ENCODE data around the gene CHST11. TPM values are rescaled to one million over a fixed set of nuclear protein-coding genes. Genes with fewer than 3 reads are reported as not detected.
A peak's percentile ranks its signal among the peaks of the same experiment; 100 is the strongest.

Gene CHST11
- total RNA-seq, 1 donor from 2014 or later: 20.6 TPM

DNA sequence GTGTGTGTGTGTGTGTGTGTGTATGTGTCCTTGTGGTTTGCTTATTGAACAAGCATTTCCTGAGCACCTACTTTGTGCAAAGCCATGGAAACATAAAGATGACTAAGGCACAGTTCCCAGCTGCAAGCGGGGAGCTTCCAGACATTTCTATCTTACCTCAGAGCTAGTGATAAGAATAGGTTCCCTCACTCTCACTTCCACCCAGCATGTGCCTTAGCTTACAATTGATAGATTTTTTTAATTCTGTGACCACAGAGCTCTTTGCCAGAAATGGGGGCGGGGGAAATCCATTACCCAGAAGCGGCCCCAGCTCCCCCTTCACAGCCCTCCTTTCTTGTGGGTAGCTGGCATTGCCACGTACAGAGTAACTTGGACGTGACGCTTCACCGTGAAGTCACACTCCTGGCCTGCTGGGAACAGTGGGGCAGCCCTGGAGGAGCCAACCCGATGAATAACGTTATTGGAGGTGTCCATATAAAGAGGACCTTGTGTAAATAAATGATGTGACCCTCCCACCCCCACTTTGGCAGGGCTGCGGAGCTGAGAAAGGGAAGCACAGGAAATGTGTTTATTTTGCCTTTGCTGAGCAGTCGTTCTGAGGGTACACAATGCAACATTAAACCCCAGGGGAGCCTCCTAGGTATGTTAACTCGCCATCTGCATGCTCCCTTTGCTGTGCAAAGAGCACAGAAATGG, 238.9 kb downstream of the CHST11 start:
- DNase-seq (ENCODE audit: low read depth): peak; percentile 37

DNA sequence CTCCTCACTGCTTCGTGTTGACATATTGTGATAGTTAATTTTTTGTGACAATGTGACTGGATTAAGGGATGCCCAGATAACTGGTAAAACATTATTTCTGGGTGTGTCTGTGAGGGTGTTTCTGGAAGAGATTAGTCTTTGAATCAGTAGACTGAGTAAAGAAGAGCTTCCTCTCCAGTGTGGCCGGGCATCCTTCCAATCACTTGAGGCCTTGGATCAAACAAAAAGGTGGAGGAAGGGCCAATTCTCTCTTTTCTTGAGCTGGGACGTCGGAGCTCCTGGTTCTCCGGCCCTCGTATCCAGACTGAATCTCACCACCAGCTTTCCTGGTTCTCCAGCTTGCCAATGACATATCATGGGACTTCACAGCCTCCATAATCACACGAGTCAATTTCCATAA, 240.4 kb downstream of the CHST11 start:
- DNase-seq (ENCODE audit: low read depth): no peak

DNA sequence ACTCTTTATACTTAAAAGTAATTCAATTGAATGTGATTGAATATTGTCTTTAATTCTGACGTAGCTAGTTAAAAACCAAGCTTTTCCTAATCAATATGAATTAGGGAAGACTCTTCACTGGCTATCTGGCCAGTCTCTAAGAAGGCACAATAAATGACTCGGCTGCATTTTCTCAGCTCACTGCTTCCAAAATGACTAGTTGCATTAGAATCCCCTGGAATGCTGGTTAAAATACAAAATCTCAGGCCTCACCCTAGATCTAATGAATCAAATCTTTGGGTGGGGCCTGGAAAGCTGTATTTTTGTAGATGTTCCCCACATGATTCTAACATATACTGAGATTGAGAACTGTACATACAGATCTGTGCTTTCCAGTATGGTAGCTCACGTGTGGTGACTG, 242.1 kb downstream of the CHST11 start:
- peak; percentile 47 for DNase-seq (ENCODE audit: low read depth)

DNA sequence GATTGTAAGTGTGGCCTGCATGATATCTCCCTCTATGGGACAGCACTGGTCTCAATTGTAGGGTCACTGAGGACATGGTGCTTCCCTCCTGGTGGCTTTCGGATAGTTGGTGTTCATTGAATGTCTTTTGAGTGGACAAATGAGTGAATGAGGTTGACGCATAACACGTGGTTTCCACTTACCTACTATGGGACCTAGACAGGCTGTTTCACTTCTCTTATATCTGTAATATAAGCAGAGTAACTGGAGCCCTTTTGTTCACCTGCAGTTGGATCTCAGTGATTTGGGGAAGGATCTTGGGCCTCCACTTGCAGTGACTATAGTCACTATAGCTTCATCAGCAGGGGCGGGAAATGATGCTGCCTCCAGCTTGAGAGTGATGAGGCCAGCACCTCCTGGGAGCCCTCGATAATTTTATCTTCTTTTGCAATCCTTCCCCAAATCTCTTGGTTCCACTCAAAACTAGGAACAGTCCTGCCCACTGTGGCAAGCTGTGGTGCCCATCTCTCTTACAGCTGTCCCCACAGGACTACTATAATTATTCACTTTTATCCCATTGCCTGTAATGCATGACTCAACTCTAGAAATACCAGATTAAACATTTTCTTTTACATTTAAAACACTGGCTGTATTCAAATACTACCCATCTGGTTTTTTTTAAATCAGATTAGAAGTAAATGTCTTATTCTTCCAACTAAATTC, 242.9 kb downstream of the CHST11 start:
- DNase-seq (ENCODE audit: low read depth): no peak

DNA sequence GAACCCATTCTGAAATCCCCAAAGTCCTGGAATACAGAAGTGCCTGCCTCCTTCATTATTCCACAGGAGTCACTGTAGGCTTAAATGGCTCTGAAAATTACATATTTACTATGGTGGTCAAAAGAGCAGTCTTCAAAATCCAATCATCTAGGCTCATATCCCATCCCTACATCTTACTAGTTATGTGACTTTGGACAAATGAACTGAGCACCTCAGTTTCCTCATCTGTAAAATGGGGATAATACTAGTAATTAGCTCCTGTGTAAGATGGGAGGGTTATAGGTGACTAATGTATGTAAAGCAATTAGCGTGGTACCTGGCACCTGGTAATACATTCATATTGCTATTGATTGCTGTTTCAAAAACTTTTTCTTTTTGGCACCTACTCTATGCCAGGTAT, 243.6 kb downstream of the CHST11 start:
- no peak for DNase-seq (ENCODE audit: low read depth)

DNA sequence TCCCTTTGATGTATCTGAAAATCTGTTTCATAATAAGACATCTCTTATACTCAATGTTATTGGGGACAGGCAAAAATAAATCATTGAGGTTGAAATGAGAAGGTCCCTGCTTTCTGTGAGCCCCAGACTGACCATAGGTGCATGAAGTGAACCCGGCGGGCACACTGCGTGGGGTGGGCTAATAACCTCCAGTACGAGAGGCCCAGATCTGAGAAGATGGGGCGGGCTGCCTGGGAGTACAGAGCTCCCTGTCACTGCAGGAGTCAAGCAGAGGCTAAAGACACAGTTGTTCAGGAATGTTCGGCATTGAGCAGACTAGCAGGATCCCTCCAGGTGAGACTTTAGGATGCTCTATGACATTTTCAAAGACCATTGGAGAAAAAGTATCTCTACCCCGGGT, 244.6 kb downstream of the CHST11 start:
- no peak for DNase-seq (ENCODE audit: low read depth)

DNA sequence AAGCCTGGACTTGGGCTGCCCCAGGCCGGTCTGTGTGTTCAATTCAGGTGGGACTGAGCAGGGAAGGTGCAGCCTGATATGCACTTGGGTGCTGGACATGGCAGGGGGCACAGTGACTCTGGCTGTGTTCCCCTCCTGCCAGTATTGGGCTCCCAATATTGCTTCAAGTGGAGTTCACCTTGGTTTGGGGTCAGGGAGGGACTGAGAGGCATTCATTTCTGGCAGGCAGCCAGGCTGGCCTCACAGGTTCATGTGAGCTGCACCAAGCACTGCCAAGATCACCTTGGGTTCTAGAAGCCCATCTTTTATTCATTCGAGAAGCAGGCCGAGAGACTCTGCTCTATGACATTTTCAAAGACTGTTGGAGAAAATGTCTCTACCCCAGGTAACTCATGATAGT, 245.0 kb downstream of the CHST11 start:
- no peak for DNase-seq (ENCODE audit: low read depth)

DNA sequence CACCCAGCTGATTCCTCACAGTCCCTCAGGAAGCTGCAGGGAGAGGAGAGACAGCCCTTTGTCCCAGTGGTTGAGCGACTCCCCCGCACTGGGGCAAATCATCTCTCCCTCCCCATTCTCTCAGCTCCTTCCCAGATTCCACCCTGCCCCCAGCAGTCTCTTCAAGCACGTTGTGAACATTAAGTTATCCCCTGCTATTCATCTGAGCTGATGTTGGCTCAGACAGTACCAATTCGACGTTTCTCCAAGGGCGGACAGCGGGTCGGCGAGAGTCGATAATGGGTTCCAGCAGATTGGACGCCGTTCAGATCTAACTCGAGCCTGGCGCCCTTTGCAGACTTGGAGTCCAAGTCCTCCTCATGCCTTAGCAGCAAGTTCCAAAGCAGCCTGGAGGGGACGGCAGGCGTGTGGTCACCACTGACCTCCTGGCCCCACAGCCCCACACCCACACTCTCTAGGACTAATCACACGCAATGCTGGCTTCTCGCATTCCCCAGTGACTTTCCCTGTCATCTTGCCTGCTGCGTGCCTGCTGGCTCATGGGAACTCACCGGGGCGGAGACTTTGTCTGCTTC, 245.9 kb downstream of the CHST11 start:
- no peak for DNase-seq (ENCODE audit: low read depth)

DNA sequence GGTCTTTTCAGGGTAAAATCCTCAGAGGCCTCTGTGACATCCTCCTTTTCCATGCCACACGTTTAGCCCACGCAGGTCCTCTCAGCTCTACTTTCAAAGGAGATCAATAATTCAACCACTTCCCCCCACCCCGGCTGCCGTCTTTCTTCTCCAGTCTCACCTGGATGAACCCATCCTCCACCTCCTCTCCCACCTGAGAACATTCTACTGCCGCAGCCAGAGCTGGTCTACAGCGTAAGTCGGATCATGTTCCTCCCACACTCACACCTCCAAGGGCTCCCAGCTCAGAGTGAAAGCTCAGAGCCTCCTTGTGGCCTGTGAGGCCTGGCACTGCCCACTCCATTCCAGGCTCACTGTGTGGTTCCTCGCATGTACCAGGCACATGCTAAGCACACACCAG, 246.6 kb downstream of the CHST11 start:
- no peak for DNase-seq (ENCODE audit: low read depth)

DNA sequence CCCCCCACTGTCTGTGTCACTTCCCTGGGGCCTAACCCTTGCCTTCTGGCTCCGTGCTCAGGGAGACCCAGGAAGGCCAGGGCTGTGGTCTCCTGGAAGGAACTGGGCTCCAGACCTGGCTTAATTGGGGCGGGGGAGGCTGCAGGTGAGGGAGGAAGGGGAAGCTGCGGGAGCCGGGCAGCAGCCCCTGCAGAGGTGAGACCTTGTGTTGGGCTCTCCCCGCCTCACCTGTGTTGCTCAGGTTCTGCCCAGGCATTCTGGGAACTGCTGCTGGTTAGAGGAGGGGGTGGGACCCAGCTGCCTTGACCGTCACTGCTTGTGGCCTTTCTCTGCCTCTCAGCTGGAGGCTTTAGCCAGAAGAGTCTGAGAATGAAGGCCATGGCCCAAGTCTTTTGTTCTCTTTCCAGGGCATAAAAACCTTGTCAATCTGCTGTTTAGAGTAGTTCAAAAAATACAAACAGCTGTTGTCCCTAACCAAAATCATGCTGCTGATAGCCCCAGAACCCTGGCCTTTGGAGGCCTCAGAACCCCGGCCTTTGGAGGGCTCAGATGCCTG, 247.6 kb downstream of the CHST11 start:
- no peak for DNase-seq (ENCODE audit: low read depth)

DNA sequence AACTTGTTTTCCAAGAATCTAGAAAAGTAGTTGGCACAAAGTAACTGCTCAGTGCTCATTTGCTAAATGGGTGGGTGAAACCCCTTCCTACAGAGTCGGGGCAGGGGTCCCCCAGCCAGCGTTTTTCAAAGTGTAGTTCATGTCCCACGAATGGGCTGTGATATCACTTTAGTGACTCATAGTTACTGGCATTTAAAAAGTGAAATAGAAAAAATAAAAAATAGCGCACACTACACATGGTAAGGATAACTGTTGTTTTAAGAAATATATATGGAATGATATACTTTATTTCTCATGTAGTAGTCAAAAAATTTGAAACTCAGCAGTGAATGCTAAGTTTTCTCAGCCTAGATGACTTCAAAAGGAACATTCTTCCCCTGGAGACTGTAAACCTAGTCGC, 250.4 kb downstream of the CHST11 start:
- no peak for DNase-seq (ENCODE audit: low read depth)

DNA sequence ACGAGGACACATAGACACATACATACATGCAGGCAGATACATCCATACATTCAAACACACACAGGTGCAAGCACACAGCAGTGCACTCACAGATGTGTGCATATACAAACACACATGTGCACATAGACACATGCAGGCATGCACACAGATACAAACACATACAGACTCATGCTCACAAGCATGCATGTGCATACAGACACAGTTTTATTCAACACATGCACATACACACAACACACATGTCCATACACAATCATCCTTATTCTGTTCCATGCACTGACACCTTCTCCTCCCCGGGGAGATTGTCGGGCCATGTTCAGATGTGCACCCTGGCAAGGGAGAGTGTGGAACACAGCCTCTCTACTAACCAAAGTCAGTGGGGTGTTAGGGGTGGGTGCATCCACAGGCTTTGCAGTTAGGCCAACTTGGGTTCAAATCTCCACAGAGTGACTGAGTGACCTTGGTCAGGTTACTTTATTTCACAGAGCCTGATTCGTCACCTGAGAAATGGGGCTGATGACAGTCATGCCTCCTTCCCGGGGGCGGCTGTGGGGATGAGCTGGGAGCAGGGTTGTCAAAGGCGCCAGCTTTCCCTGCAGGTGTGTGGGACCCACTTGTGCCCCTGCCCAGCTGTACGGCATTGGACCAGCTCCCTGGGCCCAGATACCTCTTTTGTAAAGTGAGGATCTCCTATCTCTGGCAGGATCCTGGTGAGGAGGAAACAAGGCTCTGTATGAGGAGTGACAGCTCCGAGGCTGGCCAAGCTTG, 251.2 kb downstream of the CHST11 start:
- DNase-seq (ENCODE audit: low read depth): no peak

DNA sequence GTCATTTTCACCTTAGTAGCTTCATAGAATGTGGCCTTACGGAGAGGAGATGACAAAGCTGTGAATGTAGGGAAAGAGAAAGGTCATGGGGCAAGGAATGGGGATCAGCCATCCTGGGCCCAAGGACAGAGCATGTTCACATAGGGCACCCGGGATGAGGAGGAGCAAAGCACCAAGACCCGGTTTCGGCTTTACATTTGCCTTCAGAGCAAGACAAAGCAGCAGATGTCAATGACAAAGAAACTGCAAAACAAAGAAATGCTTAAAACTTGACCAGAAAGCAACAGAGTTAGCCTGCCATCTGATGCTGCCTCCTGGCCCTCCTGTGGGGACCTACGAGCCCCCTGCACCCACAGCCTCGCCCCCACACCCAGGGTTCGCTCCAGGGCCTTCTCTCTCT, 252.1 kb downstream of the CHST11 start:
- no peak for DNase-seq (ENCODE audit: low read depth)

DNA sequence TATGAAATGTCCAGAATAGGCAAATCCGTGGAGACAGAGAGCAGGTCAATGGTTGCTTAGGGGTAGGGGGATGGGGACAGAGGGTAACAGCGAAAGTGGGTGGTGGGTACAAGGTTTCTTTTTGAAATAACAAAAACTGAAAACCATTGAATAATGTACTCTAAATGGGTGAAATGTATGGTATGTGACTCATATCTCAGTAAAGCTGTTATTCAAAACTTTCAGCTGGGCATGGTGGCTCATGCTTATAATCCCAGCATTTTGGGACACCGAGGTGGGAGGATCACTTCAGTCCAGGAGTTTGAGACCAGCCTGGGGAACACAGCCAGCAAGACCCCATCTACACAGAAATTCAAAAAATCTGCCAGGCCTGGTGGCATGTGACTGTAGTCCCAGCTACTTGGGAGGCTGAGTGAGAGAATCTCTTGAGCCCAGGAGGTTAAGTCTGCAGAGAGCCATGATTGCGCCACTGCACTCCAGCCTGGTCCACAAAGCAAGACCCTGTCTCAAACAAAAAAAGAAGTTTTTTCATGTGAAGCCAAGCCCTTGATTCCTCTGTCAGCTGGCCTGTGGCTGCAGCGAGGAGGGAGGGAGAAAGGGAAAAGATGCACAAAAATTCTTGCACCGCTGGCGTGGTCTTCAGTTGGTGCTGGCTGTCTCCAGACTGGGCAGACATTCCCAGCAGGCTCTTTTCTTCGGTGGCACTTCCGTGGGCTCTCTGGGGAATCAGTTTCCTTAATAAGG, 253.1 kb downstream of the CHST11 start:
- no peak for DNase-seq (ENCODE audit: low read depth)

DNA sequence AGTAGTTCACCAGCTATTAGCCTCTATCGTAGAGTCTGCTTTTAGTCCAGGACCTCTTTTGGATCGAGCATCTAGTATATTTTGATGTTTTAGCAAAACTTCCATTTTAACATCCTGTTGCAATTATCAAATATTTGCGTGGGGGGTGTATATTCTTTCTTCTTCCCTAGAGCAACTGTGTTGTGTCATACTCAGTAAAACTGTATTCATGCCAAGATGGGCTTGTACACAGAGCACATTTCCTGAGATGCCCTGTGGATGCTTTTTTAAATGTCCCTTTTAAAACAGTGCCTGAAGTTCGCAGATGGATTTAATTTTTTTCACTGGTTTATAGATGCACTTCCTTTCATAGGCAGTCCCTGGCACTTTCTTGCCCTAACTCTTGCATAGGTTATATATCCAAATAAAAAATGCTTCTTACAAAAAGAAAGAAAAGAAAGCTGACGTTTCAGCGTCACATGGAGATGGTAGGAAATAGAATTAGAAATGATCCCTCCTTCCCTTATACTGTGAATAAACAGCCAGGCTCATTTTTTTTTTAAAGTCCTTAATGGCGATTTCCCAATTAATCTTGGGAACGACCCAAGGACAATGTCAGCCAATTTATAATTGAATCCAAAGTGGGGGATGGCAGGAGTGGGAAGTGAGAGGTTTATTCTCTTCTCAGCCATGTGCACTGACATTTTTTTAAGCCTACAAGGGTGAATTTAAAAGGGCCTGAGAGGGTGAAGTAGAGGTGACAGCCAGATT, 254.4 kb downstream of the CHST11 start:
- no peak for DNase-seq (ENCODE audit: low read depth)

DNA sequence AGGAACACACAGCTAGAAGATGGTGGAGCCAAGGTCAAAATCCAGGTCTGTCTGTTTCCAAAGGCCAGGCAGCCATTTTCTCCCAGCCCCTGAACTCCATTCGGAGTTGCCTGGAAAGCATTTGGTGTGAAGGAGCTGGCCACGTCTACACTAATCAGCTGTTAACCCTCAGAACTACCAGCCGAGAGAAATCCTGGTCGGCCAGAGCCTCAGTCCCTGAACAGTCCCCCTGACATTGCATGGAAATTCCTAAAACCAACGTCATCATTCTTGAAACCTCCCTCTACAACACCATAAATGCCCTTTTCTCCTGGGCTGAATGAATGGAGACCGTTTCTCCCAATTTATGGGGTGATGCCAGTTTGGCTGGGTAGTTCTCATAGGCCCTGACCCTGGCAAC, 255.7 kb downstream of the CHST11 start:
- DNase-seq (ENCODE audit: low read depth): no peak

DNA sequence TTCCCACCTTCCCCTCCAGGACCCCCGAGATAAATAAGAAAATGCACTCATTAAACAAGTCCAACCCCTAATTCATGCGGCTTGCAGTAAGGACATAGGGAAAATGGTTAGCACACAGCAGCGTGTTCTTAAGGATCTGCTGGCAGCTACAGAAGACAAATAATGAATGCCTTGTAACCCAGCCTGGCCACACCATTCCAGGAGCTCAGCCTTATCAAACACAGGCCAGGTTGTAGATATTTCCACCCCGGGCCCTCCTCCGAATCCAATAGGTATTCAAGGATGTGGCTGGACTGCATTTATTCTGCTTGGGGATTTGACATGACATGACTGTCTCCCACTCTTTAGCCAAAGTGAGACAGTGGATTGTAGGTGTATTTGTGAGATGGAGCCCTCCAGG, 256.2 kb downstream of the CHST11 start:
- DNase-seq (ENCODE audit: low read depth): no peak

DNA sequence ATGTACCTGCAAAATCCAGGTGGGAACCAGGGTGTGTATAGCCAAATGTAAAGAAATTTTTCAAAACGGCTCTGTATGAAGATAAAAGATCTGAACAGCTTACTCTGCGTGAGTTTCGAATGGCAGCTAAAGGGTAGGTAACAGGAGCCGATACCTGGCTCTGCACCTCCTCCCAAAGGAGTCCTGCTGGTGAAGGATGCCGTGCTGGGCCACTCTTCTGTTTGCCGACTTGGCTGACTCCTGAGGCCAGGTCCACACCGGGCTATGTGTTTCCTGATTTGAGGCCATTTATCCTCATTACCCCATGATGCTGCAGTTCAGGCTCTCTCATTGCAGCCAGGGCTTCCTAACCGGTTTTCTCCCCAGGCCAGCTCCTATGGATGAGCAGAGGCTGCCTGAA, 256.7 kb downstream of the CHST11 start:
- DNase-seq (ENCODE audit: low read depth): no peak

DNA sequence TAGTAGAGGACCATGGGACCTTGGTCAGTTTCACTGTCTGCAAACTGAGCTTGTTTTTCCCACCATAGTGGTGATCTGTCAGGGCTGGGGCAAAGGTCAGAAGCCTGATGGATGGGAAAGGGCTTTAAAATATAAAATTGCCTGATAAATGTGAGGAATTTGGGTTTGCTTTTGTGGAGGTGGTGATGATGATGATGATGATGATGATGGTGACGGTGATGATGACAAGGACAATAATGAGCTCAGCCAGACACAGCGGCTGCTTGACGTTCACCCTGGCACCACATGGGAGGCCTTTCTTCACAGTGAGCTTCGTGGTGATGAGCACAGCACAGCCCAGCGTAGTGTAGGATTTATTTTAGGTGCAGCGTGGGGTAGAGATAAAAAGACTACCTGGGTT, 257.6 kb downstream of the CHST11 start:
- no peak for DNase-seq (ENCODE audit: low read depth)

DNA sequence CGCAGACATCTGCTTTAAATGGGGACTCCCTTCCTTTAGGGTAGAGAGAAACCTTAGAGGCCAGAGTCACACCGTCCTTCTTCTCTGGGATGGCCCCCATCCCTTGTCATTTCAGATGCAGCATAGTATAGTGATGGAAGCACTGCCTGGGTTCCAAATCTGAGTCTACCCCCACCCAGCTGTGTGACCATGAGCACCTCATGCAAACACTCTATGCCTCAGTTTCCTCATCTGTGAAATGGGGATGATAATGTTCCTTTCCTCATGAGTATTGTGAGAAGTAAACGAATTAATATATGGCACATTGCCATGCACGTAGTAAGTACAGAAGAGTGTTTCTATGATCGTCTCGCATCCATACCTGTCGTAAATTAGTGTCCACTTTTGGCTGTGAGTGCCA, 259.4 kb downstream of the CHST11 start:
- no peak for DNase-seq (ENCODE audit: low read depth)
